Hepatocyte (in vitro differentiated cells): ENCODE results near the gene CATSPERB.

ENCODE experiments used
- CTCF ChIP-seq: fragments of 200-600 bp; sonication (generic); IDR thresholded peaks from 2 replicates; pipeline ENCODE4 v1.5.1; 2016; ENCODE audit warnings: antibody characterized with exemption, mild to moderate bottlenecking; ENCODE audit not compliant: poor library complexity
- EZH2 ChIP-seq: fragments of 200-600 bp; sonication (generic); IDR thresholded peaks from 2 replicates; pipeline ENCODE4 v1.6.1; 2016; ENCODE audit warnings: antibody characterized with exemption, mild to moderate bottlenecking, borderline replicate concordance
- EZH2phosphoT487 ChIP-seq: fragments of 200-600 bp; sonication (generic); IDR thresholded peaks from one replicate; pipeline ENCODE4 v1.6.1; 2018; ENCODE audit warnings: antibody characterized with exemption, mild to moderate bottlenecking, low read depth, moderate library complexity; ENCODE audit not compliant: unreplicated experiment, severe bottlenecking

- no peak for TF ChIP-seq CTCF
- no peak for TF ChIP-seq EZH2
- TF ChIP-seq EZH2phosphoT487, result no peak
Measured at GRCh38 chr14:91751719-91752118, 19.8 kb upstream of the CATSPERB start.
